Cerebellar cortex (tissue), 1 donor: Measurements from ENCODE around the gene FBLN5.
A peak's percentile ranks its signal among the peaks of the same experiment; 100 is the strongest.
"Not testable (repeated sequence)": the region's sequence is repeated elsewhere in the genome, so short reads cannot be mapped to it uniquely, and the experiment has no call there.

ENCODE experiments used
- DNase-seq: peaks from one replicate; pipeline ENCODE4 v3.0.0-alpha.2; 2015; ENCODE audit warnings: low spot score

Gene FBLN5

GRCh38 chr14:91906374-91906773 lies 41.1 kb downstream of the FBLN5 start:
- DNase-seq: no peak

GRCh38 chr14:91904956-91905645 lies 42.4 kb downstream of the FBLN5 start:
- DNase-seq: no peak

- no peak for DNase-seq
These were observed 43.0 kb downstream of the FBLN5 start for GRCh38 chr14:91904483-91904882.

- no peak for DNase-seq
These were observed 44.4 kb downstream of the FBLN5 start for GRCh38 chr14:91903070-91903469.

GRCh38 chr14:91902336-91902735 lies 45.2 kb downstream of the FBLN5 start:
- DNase-seq: no peak

GRCh38 chr14:91901449-91902226 lies 45.9 kb downstream of the FBLN5 start:
- peak; percentile 44 for DNase-seq

GRCh38 chr14:91899806-91900205 lies 47.7 kb downstream of the FBLN5 start:
- DNase-seq: no peak

- DNase-seq: no peak
These were observed 48.3 kb downstream of the FBLN5 start for GRCh38 chr14:91899213-91899612.

GRCh38 chr14:91898372-91898771 lies 49.1 kb downstream of the FBLN5 start:
- no peak for DNase-seq

- not testable (repeated sequence) for DNase-seq
These were observed 49.8 kb downstream of the FBLN5 start for GRCh38 chr14:91897716-91898115.

GRCh38 chr14:91897106-91897701 lies 50.3 kb downstream of the FBLN5 start:
- peak; percentile 35 for DNase-seq

GRCh38 chr14:91896419-91896818 lies 51.1 kb downstream of the FBLN5 start:
- DNase-seq: no peak

GRCh38 chr14:91893669-91894068 lies 53.8 kb downstream of the FBLN5 start:
- no peak for DNase-seq

- no peak for DNase-seq
These were observed 54.5 kb downstream of the FBLN5 start for GRCh38 chr14:91893007-91893406.

- DNase-seq: no peak
These were observed 55.7 kb downstream of the FBLN5 start for GRCh38 chr14:91891721-91892220.

GRCh38 chr14:91891101-91891500 lies 56.4 kb downstream of the FBLN5 start:
- DNase-seq: no peak

GRCh38 chr14:91890291-91890749 lies 57.2 kb downstream of the FBLN5 start:
- no peak for DNase-seq

GRCh38 chr14:91889477-91890211 lies 57.9 kb downstream of the FBLN5 start:
- peak; percentile 16 for DNase-seq

GRCh38 chr14:91888641-91889476 lies 58.6 kb downstream of the FBLN5 start:
- DNase-seq: no peak

GRCh38 chr14:91886961-91887360 lies 60.5 kb downstream of the FBLN5 start:
- no peak for DNase-seq

- DNase-seq: no peak
These were observed 61.7 kb downstream of the FBLN5 start for GRCh38 chr14:91885839-91886238.
